Heart right ventricle (tissue), 16 donors: ENCODE measurements around the gene ATP8B1. TPM values are rescaled to one million over a fixed set of nuclear protein-coding genes. Genes with fewer than 3 reads are reported as not detected.
A peak's percentile ranks its signal among the peaks of the same experiment; 100 is the strongest.
"Not testable (repeated sequence)": the region's sequence is repeated elsewhere in the genome, so short reads cannot be mapped to it uniquely, and the experiment has no call there.

ENCODE experiments used
- ATAC-seq, 8 donors: fragments of 200-7000 bp; cut with Tn5 transposase; one replicate each; pipeline ENCODE4 v1.9.1; 2020; ENCODE audit warnings: mild to moderate bottlenecking in 8 of 8, moderate library complexity in 8 of 8, moderate number of reproducible peaks in 1 of 8
- DNase-seq, 2 donors: peaks; one replicate each; pipeline ENCODE4 v3.0.0-alpha.2; 2020
- H3K27ac ChIP-seq, 10 donors: fragments of 200-600 bp; sonication (generic) in 2 of 10; one replicate each; pipeline versions ENCODE4 v1.5.0 to v1.8.0; 2020 to 2022; ENCODE audit warnings: mild to moderate bottlenecking in 3 of 10
- H3K27me3 ChIP-seq, 7 donors: fragments of 200-600 bp; one replicate each; pipeline ENCODE4 v1.8.0; 2021 to 2022; ENCODE audit warnings: mild to moderate bottlenecking in 2 of 7
- H3K36me3 ChIP-seq, 9 donors: fragments of 200-600 bp; sonication (generic) in 1 of 9; one replicate each; pipeline versions ENCODE4 v1.5.0 to v1.8.0; 2020 to 2022; ENCODE audit warnings: mild to moderate bottlenecking in 2 of 9
- H3K4me1 ChIP-seq, 9 donors: fragments of 200-600 bp; sonication (generic) in 1 of 9; one replicate each; pipeline versions ENCODE4 v1.5.0 to v1.8.0; 2020 to 2022; ENCODE audit warnings: mild to moderate bottlenecking in 4 of 9
- H3K4me3 ChIP-seq, 10 donors: fragments of 200-600 bp; sonication (generic) in 2 of 10; one replicate each; pipeline versions ENCODE4 v1.5.0 to v1.8.0; 2020 to 2022; ENCODE audit warnings: mild to moderate bottlenecking in 7 of 10, moderate library complexity in 2 of 10
- H3K9me3 ChIP-seq, 11 donors: fragments of 200-600 bp in 10 of 11; sonication (generic) in 2 of 11; one replicate each; pipeline versions ENCODE4 v1.5.0 to v1.8.0; 2013 to 2022; ENCODE audit warnings: mild to moderate bottlenecking in 2 of 11, control low read depth in 1 of 11, moderate library complexity in 1 of 11
- WGBS, 2 donors: extraction: QIAGEN DNeasy Blood & Tissue Kit; methylation state at CpG; one replicate each; pipeline ENCODE4 v1.1.7; 2013; ENCODE audit warnings: inconsistent platforms in 1 of 2; 5-methylcytosine and 5-hydroxymethylcytosine counted together
- intact Hi-C, 10 donors: fragments of 100-400 bp; cut with DNase I; formaldehyde crosslinking; loops; one replicate each; pipeline versions ENCODE4 v1.11.1 to v1.14.2; 2022
- long read RNA-seq, 3 donors: library from polyadenylated mRNA; unstranded; transcript quantifications; one replicate each; pipeline ENCODE4 v2.0.0, GENCODE V29; 2020 to 2021
- polyA plus RNA-seq, 2 donors: library from polyadenylated mRNA; stranded (reverse); fragments of 200-250 nt; gene quantifications; one replicate each; pipeline ENCODE4 v1.2.3, GENCODE V29; 2013
- total RNA-seq, 10 donors: library from RNA; stranded (reverse); fragmentation: NEBNext Ultra II Directional in 3 of 10; extraction: Animal tissue kit (Norgen Biotek cat#: 25700) in 3 of 10; gene quantifications; one replicate each; pipeline versions ENCODE4 v1.2.1 to v1.2.4, GENCODE V29; 2021 to 2023
- TF ChIP-seq, protein P1 (sequence below), 9 donors: fragments of 200-600 bp; sonication (generic) in 2 of 9; IDR thresholded peaks; one replicate each; pipeline versions ENCODE4 v1.5.0 to v1.8.0; 2021 to 2022; ENCODE audit warnings: antibody characterized with exemption in 9 of 9, mild to moderate bottlenecking in 5 of 9, moderate library complexity in 1 of 9
- donor health status: Arrhythmogenic right ventricular cardiomyopathy.
- donor health status: ischemic (EF 13 %, LVEDD 7.1; RV severe dilation, severe dysfunction).
- donor health status: healthy with polysubstance abuse.
- donor health status: DM: no; HTN: yes; CAD: no.
- donor health status: DM: no; HTN: no; CAD: no.
- donor health status: ischemic (EF 25% LVEDD 6.9; RV normal size, moderate dysfunction).
- donor health status: ischemic (EF 25% LVEDD 5.7; RV mildly dilated, moderate dysfunction).
- donor health status: healthy.
- donor health status: DM: yes; HTN: yes; CAD: no.
- donor health status: Ischemic cardiomyopathy.
- donor health status: ischemic (EF 35%, LVEDD 5.7; RV mildly dilated, moderate dysfunction).
- donor health status: nonischemic (EF 11% LVEDD 7.7; RV severe dilation, severe dysfunction).
- donor health status: DM: yes; HTN: yes; CAD: no.
- donor health status: PGD.
- donor health status: ischemic (EF 29% LVEDD 5.4; RV normal size, mild dysfunction).
- donor health status: nonischemic (EF 23%, LVEDD 6.1; RV moderate dilation, normal function).

ATP8B1 gene
- total RNA-seq (10 to 100 TPM in 4 of 10 donors, 1 to 10 TPM in 6; 4.1 to 16.5 (median 8.1) TPM), polyA plus RNA-seq (1 to 10 TPM; 2.7 to 3.7 TPM)
- long read RNA-seq, donor 1, partial matches to known transcripts: 0 of 4 reads
- long read RNA-seq, donor 1, other reads (novel, unspliced or antisense): 4 of 4 reads
- long read RNA-seq, donor 2, partial matches to known transcripts: 3 of 7 reads
- long read RNA-seq, donor 2, other reads (novel, unspliced or antisense): 4 of 7 reads
- long read RNA-seq, donor 3, partial matches to known transcripts: 8 of 10 reads
- long read RNA-seq, donor 3, other reads (novel, unspliced or antisense): 2 of 10 reads

GRCh38 chr18:57803103-57803969 lies at the start of gene ATP8B1:
Gene ATP8B1, minus strand, starts transcription at chr18:57803315. Its CDS starts 71,508 bp downstream, at chr18:57731807.
- Histone ChIP-seq H3K4me3 (peak within 1 kb of the TSS; percentile 69 to 98 (median 90)), H3K27me3 (peaks cover 0 to 43% (median 0%) of the 10 kb centered on the region in 7 donors), H3K9me3 (no peaks in the 10 kb centered on the region), H3K27ac (peak within 1 kb of the TSS; percentile 81 to 97 (median 92)), H3K36me3 (no peaks in the 10 kb centered on the region), H3K4me1 (peaks cover 0 to 67% (median 43%) of the 10 kb centered on the region in 9 donors)
- intact Hi-C loops: loop anchor here in 6 of 10 donors (5.0 to 10.0 kb wide), 6 partner anchors 89 to 181 kb away; partner anchors contain the start of gene NARS1 (in 1 of the 6)
- 1% methylated on average over 75 to 77 of the region's 77 CpGs for WGBS, 2 donors
- TF ChIP-seq, protein P1, sequence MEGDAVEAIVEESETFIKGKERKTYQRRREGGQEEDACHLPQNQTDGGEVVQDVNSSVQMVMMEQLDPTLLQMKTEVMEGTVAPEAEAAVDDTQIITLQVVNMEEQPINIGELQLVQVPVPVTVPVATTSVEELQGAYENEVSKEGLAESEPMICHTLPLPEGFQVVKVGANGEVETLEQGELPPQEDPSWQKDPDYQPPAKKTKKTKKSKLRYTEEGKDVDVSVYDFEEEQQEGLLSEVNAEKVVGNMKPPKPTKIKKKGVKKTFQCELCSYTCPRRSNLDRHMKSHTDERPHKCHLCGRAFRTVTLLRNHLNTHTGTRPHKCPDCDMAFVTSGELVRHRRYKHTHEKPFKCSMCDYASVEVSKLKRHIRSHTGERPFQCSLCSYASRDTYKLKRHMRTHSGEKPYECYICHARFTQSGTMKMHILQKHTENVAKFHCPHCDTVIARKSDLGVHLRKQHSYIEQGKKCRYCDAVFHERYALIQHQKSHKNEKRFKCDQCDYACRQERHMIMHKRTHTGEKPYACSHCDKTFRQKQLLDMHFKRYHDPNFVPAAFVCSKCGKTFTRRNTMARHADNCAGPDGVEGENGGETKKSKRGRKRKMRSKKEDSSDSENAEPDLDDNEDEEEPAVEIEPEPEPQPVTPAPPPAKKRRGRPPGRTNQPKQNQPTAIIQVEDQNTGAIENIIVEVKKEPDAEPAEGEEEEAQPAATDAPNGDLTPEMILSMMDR (IDR thresholded peaks at IDR 0.05): no peak
- ATAC-seq (peak; percentile 87 to 96 (median 91)), DNase-seq (peak; percentile 82 to 84)

DNA sequence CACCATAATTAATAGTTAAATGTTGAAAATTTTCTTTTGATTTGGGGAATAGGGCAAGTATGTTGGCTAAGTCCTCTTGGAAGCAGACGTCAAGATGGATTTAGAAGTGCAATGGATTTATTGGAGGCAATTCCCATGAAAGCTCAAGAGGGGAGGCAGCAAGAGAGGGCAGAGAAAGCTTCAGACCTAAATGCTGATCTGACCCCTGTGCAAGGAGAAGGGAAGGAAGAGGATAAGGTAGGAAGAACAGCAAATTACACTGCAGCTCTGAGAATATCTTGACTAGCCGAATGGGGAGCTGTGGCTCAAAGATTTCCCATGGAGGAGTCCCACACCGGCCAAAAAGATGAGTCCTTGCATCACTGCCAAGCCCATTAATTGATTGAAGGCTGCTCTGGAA lies 46.9 kb upstream of the ATP8B1 start:
- Histone ChIP-seq H3K9me3 (peaks cover 0 to 5% (median 0%) of the 10 kb centered on the region in 11 donors), H3K4me1 (peaks cover 0 to 16% (median 9%) of the 10 kb centered on the region in 9 donors), H3K27ac (no peak overlapping the region), H3K4me3 (no peak overlapping the region), H3K36me3 (no peaks in the 10 kb centered on the region), H3K27me3 (no peaks in the 10 kb centered on the region)
- TF ChIP-seq, protein P1 (IDR thresholded peaks at IDR 0.05): no peak
- DNase-seq (no peak), ATAC-seq (no peak)
- 57 to 75% methylated on average over 3 of the region's 3 CpGs for whole genome bisulfite sequencing, 2 donors
- intact Hi-C loops: no loop called here

GRCh38 chr18:57848374-57848773 lies 45.3 kb upstream of the ATP8B1 start:
- WGBS, 2 donors: 96 to 100% methylated on average over 1 of the region's 1 CpG
- DNase-seq, H3K27me3 ChIP-seq, H3K27ac ChIP-seq, H3K36me3 ChIP-seq, ATAC-seq, intact Hi-C loops, H3K9me3 ChIP-seq, H3K4me3 ChIP-seq: not testable (repeated sequence)
- H3K4me1 ChIP-seq: peaks cover 0 to 16% (median 9%) of the 10 kb centered on the region in 9 donors

DNA sequence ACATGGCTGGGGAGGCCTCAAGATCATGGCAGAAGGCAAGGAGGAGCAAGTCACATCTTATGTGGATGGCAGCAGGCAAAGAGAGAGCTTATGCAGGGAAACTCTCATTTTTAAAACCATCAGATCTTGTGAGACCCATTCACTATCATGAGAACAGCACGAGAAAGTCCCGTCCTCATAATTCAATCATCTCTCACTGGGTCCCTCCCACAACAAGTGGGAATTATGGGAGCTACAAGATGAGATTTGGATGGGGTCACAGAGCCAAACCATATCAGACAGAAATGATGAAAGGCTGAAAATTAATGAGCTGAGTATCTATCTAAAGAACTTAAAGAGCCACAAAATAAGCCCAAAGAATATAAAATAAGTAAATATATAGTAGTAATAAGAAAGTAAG lies 44.3 kb upstream of the ATP8B1 start:
- H3K27ac ChIP-seq, H3K27me3 ChIP-seq, ATAC-seq, H3K36me3 ChIP-seq, H3K4me3 ChIP-seq, intact Hi-C loops, H3K9me3 ChIP-seq, DNase-seq: not testable (repeated sequence)
- peaks cover 0 to 16% (median 9%) of the 10 kb centered on the region in 9 donors for H3K4me1 ChIP-seq
- 91 to 95% methylated on average over 2 of the region's 2 CpGs for WGBS, 2 donors

DNA sequence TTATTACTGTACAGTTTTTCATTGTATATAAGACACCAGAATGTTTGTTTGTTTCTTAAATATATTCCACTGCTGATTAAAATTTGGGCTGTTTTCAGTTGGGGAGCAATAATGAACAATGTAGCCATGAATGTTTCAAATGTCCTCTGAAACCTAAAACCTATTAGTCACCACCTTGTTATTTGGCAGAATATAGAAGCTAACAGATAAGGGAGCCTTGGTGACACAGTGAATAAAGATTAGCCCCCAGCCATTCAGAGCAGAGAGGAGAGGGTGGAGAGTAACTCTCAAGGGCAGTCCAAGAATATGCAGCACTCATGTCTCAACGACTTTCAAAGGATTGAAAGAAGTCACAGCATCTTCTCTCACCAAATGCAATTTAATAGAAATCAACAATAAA lies 43.1 kb upstream of the ATP8B1 start:
- WGBS, 2 donors: 14 to 19% methylated on average over 1 of the region's 1 CpG
- DNase-seq: peak in 1 of 2 donors; percentile 16
- peak overlapping the region in 5 of 10 donors; percentile 15 to 40 (median 21) for H3K27ac ChIP-seq
- H3K4me3 ChIP-seq: no peak overlapping the region
- peaks cover 0 to 16% (median 9%) of the 10 kb centered on the region in 9 donors for H3K4me1 ChIP-seq
- intact Hi-C loops: no loop called here
- TF ChIP-seq, protein P1 (IDR thresholded peaks at IDR 0.05): no peak
- H3K36me3 ChIP-seq: no peaks in the 10 kb centered on the region
- peak; percentile 79 to 98 (median 89) for ATAC-seq
- no peaks in the 10 kb centered on the region for H3K27me3 ChIP-seq
- peaks cover 0 to 5% (median 0%) of the 10 kb centered on the region in 11 donors for H3K9me3 ChIP-seq
